NCI-H1694 (cell line): ENCODE results near the gene SPATC1L.

ENCODE experiments used
- DNase-seq: peaks from one replicate; lab custom pipeline; 2025; lab: John Stamatoyannopoulos, UW

The SPATC1L gene

DNA sequence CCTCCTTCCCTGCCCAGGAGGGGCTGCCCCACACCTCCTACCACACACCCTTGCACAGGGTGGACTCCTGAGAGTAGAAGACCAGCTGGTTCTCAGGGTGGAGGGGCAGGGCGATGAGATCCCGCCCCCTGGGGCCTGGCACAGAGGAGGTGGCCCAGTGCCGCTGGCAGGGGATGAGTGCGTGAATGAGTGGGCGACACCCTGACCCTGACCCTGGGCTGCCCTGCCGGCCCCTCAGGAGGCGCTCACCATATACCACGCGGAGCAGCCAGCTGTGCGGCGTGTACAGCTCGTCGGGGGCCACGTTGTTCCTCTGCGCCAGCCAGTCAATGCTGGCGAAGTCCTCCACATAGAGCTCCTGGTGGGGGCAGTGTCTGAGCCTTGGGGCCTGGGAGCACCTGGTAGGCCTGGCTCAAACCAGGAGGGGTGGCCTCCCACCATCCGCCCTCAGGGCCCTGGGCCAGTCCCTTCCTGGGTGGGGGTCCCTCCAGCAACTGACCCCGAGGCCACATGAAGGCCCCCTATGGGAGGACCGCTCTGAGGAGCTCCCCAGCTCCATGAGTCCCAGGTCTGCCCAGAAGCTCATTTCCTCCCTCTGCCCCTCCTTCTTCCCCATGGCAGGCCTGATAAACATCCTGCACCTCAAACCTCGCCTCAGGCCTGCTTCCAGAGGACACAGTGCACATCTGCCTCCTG is 31.3 kb upstream of the SPATC1L start:
- DNase-seq, result no peak

DNA sequence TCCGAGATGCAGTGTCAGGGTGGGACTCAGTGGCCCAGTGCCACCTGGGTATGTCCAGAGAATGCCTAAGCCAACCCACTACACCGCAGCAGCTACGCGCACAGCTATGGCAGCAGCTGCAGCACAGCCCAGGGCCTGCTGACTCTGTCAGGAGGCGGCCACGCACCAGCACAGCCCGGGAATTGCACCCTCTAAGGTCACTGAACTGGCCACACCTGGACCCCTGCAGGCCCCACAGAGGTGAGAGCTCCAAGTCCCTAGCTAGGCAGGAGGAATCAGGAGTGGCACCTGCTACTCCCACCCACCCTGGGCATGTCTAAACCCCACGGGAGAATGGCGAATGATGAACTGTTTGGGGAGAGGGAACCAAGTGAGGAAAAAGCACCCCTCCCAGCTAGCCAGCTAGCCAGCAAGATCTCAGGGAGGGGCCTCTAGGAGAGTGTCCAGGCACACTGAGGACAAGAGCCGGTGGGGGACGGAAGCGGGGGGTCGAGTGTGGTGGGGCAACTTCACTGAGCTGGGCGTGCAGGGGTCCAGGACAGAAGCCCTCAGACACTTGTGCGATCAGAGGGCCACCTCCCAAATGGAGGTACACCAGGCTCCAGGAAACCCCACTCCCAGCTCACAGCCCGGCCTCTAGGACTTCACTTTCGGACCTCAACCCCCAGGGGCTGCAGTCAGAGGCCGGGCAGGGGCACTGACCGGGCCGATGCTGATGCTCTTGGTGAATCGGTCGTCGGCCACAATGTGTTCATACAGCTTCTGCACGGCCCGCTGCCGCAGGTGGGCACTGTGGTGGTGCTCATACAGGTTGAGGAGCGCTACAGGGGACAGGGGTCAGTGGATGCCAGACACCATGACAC is 30.4 kb upstream of the SPATC1L start:
- DNase-seq, result no peak

GRCh38 chr21:46213620-46214286 is 29.5 kb upstream of the SPATC1L start:
- DNase-seq, result no peak

DNA sequence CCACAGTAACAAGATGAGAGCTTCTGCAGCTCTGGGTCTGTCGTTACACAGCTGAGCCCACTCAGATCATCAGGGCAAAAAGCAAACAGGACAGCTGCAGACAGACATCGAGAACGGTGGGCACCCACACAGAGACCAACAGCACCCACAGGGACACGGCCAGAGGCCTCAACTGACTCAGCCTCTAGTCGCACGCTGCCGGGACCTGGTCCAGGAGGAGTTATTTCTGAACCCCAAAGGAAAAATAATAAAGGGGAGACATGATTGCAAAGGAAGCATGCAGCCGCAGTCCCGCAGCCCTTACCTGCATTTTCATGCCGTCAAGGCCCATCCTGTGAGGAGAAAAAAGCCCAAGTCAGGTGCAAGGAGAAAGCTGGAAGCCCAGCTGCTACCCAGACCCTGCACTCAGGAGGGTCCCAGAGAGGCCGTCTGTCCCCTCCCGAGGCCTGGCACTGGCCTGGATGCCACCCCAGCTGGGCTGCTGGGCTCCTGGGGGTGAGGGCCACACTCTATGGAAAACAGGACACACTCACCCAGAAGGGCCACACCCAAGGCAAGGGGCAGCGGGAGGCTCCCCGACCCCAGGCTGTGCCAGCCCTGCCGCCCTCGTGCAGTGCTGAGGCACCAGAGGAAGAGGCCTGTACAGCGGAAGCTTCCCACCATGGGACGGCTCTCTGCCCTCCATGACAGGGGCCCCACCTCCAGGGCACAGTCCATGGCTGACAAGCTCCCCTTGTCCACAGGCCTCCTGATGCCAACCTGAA is 28.6 kb upstream of the SPATC1L start:
- no peak for DNase-seq

GRCh38 chr21:46211786-46212720 is 27.8 kb upstream of the SPATC1L start:
- DNase-seq, result no peak

GRCh38 chr21:46211376-46211775 is 27.1 kb upstream of the SPATC1L start:
- DNase-seq, result no peak

DNA sequence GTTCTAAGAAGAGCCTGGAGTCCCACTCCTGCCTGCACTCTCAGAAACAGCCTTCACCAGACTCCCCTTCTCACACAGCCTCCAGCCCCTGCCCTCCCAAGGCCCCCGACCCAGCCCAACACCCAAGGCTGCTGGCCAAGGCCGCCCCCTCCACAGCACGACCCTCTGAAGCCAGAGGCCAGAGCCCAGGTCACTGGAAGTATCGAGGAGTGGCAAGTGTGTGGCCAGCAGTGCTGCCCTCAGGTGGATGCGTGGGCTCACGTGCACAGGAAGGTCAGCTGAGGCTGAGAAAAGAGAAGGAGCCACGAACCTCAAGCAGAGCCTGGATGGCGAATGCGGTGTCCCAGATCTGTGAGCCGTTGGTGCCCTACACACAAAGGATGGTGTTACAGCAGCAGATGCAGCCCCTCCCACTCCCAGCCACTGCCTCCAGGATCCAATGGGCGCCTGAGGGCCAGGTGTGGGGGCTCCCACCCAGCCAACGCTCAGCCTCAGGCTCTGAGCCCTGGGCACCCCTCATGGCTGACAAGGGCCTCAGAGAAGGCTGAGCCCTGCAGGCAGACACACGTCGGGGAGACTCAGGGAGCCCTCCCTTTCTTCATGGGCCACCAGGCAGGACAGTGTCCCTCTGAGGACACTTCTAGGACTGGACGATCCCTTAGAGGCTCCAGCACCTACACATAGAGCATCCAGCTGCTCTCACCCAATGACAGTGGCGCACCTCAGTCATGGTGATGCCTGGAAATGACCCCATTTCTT is 26.3 kb upstream of the SPATC1L start:
- DNase-seq, result no peak

DNA sequence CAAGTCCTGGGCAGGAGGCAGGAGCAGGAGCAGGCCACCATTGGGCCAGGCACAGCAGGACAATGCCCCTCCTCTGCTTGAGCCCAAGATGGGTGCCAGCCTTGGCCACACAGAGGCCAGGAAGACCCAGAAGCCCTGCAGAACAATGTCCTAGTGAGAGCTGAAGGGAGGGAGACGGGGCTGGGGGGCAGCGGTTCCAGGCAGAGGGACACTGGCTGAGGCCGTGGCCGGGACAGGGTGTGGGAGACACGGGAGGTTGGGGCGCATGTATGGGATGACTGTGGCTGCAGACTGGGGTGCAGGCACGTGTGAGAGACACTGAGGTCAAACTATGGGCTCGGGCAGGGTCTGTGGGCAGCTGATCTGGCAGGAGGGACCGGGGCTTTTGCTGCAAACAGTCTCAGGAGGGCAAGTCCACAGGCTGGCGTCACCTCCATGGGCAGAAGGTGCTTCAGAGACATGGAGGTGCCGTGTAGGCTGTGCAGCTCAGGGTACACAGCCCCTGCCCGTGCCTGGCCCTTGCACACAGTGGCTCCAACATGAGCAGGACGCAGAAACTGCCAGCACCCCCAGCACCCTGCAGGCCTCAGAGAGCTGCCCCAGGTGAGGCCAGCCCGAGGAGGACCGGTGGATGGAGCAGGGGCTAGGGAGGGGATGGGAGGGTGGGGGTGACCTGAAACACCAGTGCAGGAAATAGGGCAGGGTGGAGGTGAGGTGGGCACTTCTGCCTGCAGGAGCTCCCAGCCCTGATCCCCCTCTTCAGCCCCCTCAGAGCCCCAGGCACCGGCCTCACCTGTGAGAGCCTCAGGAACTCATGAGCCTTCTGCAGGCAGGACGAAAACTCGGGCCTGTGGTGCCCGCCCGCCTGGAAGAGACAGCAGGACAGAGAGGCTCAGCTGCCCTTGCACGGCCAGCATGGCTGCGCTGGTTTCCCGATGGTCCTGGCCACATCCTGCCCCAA is 24.8 kb upstream of the SPATC1L start:
- DNase-seq, result no peak

GRCh38 chr21:46207920-46208591 is 23.8 kb upstream of the SPATC1L start:
- no peak for DNase-seq

DNA sequence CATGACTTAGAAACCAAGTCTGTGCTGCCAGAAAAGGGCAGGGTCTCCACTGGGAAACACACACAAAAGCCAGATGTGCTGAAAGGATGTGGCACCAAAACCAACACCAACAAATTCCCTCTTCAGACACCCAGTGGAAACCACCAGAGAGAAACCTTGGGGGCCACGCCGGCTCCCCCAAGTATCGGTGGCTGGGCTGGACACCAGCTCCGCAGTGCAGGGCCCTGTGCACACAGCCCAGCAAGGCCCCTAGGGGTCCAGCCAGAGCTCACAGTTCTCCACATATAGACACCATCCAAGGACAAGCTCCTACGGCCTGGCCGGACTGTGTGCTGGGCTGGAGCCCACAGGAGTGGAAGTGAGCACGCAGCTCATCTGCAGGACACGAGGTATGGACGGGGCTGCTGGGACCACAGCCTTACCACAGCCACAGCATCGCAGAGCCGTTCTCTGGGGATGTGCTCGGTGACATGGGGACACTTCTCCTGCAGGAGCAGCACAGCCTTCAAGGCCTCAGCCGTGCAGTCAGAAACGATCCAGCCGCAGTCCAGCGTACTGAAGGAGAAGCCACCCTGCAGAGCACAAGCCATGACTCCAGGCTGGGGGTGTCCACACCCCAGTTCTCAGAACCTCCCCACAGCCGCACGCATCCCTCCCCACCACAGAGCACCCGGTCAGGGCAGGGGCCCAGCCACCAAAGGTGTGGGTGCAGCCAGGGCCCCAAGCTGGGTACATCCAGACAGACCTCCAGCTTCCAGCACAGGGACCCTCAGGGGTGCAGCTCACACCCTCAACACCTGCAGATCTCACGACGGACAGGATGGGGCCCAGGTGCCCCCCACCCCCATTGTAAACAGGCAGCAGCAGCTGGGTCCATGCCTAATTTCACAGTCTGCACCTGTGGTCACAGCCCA is 23.0 kb upstream of the SPATC1L start:
- DNase-seq, result no peak

DNA sequence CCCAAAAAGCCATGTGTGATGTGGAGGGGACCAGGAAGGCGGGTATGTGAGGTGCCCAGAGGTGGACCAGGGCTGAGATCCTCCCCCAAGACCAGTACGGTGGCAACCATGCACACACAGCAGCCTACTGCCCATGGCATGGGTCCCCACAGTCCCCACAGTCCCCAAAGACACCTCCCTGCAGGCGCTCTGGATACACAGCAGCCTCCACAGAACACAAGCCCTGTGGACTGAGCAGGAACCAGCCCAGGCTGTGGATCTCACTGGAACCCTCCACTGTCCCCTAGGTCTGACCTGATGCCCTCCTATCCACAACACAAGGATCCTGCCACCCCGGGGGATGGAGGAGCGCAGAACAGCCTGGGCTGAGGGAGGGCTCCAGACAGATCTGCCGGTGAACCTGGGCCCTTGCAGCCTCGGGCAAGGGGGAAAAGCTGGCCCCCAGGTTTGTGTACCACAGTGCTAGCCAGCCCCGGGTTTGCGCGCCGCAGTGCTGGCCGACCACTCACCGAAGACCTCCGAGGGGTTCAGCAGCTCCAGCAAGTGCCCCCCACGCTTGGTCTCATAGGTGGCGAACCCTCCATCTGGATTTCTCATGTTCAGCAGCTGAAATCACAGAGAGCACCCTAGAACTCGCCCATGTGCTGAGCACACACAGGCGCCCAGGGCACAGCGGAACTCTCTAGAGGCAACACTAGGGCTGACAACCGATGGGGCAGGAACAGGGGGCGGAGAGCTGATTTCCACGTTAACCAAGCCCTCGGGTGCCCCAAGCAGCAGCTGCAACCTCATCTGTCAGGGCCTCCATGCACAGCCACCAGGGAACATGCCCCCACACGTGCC is 22.1 kb upstream of the SPATC1L start:
- no peak for DNase-seq

- DNase-seq, result no peak
These were observed 21.5 kb upstream of the SPATC1L start for GRCh38 chr21:46205766-46206162.

GRCh38 chr21:46205166-46205565 is 20.9 kb upstream of the SPATC1L start:
- no peak for DNase-seq

DNA sequence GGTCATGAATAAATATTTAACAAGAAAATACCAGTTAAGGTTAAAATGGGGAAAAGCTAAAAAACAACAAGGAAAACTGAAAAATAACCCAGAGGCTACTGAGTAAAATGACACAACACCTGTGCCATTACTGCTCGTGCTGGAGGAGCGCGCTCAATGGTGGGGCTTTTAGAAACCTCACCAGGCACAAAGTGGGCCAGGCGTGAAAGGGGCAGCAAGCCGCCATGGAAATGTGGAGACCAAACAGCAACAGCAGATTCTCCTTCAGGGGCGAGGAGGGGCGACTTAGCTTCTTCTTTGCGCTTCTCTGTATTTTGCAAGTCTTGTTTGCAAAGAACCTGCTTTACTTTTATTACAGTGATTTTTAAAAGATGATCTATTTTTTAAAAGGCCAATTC is 18.9 kb upstream of the SPATC1L start:
- no peak for DNase-seq

GRCh38 chr21:46202592-46203202 is 18.4 kb upstream of the SPATC1L start:
- no peak for DNase-seq
